GM21381 (cell line): ENCODE results near the gene GTPBP10.
"Not testable (repeated sequence)": the region's sequence is repeated elsewhere in the genome, so short reads cannot be mapped to it uniquely, and the experiment has no call there.

Experiments used
- ATAC-seq: cut with Tn5 transposase; IDR thresholded peaks from one replicate; pipeline ENCODE4 v1.9.1; 2021; ENCODE audit warnings: mild to moderate bottlenecking, moderate library complexity; ENCODE audit not compliant: unreplicated experiment

Gene GTPBP10

DNA sequence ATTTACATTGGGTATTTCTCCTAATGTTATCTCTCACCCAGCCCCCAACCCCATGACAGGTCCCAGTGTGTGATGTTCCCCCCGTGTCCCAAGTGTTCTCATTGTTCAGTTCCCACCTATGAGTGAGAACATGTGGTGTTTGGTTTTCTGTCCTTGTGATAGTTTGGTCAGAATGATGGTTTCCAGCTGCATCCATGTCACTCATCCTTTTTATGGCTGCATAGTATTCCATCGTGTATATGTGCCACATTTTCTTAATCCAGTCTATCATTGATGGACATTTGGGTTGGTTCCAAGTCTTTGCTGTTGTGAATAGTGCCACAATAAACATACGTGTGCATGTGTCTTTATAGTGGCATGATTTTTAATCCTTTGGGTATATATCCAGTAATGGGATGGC, 3.5 kb downstream of the GTPBP10 start:
- ATAC-seq, result not testable (repeated sequence)

DNA sequence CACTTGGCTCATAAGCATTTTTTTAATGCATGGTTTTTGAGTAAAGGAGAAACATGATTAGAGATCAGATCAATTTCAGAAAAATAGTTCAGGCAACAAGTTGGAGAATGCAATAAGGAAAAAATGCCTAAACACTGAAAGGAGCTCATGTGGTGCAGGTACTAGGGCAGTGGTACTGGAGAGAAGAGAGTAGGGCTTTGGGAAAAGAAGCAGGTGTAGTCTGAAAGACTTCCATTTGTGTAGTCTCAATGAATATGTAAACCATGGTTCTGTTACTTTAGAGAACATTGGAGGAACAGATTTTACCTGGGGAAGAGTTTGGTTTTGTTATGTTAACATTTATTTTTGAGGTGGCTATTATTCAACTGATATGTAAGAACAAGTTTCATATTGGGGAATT, 5.5 kb downstream of the GTPBP10 start:
- no peak for ATAC-seq

DNA sequence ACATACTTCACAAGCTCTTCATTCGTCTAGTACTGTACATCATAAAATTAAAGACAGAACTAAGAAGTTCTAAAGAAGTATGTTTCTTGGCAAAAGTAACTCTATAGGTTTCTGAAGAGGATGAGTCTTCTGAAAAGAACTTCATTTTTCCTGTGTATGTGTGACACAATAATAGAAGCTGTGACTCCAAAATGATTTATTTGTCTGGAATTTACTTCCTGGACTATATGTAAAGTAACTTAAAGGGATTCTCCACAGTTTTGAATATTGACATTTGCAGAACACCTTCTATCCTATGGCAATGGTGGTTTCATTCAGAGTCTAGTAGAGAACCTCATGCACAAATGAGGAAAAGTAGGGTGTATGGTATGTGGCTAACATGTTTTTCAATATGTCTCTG, 36.9 kb downstream of the GTPBP10 start:
- no peak for ATAC-seq

DNA sequence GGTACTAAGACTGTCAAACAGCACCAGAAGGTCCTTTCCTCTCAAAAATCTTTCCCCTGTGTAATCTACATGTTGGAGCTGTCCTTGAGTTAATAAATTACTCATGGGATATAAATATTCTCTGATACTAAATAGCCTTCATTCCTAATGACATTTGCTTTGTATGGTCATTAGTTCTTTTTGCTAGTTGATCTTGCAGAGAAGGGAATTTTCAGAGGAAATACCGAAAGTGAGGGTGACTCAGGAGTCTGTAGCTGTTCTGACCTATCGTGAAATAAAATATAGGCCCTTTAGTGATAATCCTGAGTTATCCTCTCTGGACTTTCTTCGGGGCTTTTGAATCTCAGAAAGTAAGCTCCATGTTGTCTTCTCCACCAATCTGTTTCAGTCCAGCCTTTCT, 37.3 kb downstream of the GTPBP10 start:
- ATAC-seq, result no peak

DNA sequence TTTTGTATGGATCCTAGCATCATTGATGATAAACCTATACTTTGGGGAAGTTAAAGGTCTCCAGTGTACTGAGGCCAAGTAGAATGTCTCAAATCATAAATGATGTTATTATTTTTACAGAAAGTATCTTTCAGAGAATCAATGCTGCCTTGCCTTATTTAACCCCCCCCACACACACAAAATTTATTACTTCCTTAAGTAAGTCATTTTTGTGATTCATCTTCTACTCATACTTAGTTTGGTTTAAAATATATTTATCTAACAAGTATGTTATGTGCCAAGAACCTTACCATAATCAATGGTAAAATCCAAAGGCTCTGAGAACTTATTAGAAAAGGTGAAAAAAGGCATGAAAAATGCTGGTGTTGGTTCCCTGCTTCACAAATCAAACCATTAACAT, 37.9 kb downstream of the GTPBP10 start:
- no peak for ATAC-seq

DNA sequence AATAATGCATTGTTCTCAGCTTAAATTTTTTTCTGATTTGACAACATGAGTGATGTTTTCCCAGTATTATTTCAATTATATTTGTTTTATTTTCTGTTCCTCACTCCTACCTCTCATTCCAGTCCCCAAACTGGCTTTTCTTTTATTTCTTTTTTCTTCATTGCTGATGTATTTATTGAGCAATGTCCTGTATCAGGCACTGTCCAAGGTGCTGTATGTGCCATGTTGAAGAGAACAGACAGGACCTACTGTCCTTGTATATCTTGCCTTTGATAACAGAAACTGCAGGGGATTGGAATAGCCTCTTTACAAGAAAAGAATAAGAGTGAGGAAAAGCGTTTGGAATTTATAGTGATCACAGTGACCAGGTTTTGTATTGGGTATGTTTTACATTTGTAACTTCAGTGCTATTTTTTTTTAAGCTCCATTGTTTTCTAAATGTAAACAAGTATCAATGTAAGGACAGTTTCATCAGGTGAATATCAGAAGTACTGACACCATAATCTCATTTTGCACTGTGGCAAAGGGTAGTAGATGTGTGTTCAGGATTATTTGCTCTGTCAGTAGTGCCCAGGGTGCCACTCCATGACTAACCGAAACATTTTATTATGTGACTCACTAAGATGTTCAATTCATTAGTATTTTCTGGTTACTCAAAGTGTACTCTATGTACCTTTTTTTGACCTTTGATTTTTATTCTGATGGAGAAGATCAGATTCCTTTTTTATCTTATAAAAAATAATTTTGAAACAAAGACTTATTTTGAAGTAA, 41.1 kb downstream of the GTPBP10 start:
- ATAC-seq, result no peak

DNA sequence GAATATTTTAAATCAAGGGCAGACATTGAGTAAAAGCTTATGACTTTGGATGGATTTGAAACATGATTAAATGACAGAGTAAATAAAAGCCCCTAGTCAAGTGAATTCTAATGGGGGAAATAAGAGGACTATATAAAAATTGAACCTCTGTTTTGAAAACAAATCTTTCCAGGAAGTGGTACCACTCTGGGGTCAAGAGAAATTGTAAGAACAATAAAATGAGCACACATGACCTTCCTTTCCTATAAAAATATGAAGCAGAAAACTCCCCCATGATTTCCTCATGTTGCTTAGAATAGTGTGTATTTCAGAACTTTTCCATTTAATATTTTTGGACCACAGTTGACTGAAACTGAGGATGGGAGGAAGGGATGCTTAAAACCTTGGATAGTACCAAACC, 44.4 kb downstream of the GTPBP10 start:
- ATAC-seq, result no peak

DNA sequence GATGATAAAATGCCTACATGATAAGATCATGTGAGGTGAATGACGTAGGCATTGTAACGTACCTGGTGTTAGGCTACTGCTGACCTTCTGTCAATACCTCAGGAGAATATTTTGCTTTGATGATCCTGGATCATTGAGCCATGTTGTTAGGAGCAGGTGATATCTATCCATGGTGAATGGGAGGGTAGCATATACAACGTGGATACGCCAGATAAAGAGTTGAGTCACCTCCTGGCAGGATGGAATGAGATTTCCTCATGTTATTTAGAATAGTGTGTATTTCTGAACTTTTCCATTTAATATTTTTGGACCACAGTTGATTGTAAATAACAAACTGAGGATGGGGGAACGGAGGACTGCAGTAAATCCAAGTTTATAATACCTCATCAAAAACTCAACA, 45.0 kb downstream of the GTPBP10 start:
- no peak for ATAC-seq

DNA sequence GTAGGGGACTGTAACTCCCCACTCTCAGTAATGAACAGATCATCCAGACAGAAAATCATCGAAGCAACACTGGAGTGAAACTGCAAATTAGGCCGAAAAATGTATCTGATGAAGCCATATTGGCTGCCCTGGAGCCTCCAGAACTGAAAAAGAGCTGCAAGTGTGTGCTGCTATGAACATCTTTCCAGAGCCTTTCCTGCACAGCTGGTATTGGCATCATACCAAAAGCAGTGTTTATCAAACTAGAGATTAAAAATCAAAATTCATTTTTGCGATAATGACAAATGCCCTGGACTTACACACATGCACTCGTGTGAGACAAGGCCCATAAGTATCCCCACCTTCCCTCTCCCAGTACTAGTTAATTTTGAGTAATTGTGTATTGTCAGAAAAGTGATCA, 49.9 kb downstream of the GTPBP10 start:
- ATAC-seq, result no peak

DNA sequence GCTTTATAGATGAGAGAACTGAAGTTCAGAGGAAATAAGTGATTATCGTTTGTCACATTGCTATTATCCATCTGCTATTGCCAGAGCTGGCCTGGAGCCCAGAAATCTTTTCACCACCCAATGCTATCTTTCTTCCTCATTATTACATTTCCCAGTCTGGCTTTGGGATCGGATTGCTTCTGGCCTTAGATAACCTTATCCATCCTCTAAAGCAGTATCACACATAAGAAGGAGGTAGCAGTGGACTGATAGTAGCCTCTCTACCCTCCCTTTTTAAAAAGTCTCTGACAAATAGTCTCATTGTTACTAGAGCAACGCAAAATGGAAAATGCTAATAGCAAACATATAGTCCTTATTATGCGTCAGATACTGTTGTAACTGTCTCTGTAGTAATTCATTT, 55.5 kb downstream of the GTPBP10 start:
- ATAC-seq, result no peak

DNA sequence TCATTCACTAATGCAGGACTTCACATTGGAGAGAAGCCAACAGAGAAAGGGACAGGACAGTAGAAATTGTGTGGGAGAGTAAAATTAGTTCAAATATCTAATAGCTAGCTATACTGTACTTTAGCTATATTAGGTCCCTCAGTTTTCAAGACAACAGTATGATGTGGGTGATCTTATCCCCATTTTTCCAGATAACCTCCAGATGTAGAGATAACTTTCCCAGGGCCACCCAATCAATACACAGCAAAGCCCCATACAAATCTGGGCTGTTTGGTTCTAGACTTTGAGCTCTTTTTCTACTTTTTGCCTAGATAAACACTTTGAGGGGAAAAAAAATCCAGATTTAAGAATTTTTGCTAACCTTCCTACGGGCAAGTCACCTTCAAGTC, 56.3 kb downstream of the GTPBP10 start:
- ATAC-seq, result no peak

DNA sequence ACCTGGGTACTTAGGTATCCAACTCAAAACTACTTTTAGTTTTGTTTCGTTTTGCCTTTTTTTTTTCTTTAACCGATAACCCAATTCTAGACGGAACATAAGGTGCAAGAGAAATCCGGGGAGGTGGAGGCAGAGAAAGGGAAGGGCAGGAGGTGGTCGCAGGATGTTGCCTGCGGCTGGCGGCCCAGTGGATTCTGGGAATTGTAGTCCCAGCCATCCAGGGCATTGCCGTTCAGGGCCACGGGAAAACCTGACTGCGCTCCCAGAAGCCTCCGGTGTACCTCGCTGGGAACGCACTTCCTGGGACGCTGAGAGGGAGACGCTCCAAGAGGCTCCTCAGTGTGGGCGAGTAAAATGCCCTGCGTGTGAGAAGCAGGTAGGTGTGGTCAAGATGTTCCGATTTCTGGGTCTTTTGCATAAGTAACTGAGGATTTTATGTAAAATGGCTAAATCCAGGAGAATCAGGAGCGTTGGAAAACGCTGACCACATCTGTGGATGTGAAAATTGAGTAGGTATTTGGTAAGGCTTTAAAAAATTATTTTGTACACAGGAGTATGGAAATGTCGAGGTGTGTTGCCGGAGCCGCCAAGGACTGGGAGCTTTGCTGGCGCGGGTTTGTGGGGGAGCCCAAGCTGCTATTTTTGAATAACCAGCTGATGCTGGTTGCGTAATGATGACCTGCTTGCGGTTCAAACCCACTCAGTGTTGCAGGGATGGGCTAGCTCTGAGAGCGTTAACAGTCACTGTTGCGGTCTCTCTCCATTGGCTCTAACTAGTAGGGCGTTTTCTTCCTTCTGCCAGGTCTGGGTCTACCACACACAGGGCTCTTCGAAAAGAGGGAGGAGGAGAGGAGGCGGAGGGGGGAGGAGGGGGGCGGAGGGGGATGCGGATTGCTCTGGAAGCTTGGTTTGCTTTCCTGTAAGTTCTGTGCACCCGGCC, 56.9 kb downstream of the GTPBP10 start, which contains the start of gene CLDN12:
Gene CLDN12 (plus strand): TSS at position 288 of the 940 bp plus-strand sequence. CDS start 9,216 bp downstream, outside the sequence.
- ATAC-seq, result peak; percentile 94

DNA sequence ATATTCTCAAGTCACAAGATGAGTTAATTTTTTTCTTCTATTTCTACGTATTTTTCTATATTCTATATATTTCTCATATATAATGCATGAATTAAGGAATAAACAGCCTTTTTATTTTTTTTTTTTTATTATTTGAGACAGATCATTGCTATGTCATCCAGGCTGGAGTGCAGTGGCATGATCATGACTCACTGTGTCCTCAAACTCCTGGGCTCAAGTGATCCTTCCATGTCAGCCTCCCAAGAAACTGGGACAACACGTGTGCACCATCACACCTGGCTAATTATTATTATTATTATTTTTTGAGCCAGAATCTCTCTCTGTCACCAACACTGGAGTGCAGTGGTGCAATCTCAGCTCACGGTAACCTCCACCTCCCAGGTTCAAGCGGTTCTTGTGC, 58.3 kb downstream of the GTPBP10 start:
- no peak for ATAC-seq

DNA sequence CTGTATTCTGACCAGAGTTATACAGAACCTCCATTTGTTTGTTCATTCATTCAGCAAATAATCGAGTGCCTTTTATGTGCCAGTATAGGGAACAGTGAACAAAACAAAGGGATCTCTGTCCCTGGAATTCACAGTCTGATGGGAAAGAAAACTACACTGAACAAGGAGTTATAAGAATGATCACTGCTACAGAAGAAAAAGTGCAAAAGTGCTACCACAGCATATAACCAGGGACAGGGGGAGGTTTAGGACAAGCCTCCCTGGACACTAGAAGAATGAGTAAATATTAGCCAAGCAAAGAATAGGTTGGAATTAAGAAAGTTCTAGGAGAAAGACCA, 60.9 kb downstream of the GTPBP10 start:
- ATAC-seq, result no peak

DNA sequence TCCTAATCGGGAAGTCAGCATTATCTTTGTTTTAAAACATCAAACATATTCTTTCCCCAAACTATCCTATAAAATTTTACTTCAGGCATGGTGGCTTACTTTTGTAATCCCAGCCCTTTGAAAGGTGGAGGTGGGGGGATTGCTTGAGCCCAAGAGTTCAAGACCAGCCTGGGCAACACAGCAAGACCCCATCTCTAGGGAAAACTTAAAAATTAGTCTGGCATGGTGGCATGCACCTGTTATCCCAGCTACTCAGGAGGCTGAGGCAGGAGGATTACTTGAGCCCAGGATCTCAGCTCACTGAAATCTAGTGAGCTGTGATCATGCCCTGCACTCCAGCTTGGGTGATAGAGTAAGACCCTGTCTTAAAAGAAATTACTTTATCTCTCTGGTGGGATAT, 61.6 kb downstream of the GTPBP10 start:
- ATAC-seq, result no peak

DNA sequence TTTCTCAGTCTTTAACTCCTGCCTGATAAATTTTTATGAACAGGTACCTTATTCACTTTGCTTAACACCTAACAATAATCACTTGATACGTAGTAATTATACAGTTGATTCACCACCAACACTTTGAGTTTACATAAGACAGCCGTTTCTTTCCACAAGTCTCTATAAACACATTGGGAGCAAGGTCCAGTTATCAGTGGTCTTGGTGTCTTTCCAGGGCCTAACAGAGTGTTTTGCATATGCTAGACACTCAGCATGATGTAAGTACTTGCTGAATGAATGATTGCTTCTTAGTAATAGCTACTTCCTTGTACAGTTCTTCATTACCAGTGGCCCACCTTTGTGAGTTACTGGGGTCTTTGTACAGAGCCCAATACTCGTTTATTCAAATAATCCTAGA, 63.2 kb downstream of the GTPBP10 start:
- ATAC-seq, result no peak

DNA sequence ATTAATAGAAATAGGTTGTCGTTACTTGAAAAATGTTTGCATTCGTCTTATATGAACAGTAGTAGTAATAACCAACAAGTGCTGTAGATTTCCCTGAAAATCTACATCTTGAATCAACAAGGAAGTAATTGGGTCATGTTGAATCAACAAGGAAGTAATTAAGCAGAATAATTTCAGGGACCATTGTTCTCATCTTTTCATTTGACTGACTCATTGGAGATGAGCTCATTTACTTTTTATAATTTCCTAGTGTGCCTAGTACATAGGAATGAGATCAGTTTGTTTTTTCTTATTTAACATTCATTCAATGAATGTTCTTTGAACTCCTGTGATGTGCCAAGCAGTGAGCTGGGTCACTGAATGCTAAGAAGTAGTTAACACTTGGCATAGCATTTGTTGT, 65.0 kb downstream of the GTPBP10 start:
- no peak for ATAC-seq

DNA sequence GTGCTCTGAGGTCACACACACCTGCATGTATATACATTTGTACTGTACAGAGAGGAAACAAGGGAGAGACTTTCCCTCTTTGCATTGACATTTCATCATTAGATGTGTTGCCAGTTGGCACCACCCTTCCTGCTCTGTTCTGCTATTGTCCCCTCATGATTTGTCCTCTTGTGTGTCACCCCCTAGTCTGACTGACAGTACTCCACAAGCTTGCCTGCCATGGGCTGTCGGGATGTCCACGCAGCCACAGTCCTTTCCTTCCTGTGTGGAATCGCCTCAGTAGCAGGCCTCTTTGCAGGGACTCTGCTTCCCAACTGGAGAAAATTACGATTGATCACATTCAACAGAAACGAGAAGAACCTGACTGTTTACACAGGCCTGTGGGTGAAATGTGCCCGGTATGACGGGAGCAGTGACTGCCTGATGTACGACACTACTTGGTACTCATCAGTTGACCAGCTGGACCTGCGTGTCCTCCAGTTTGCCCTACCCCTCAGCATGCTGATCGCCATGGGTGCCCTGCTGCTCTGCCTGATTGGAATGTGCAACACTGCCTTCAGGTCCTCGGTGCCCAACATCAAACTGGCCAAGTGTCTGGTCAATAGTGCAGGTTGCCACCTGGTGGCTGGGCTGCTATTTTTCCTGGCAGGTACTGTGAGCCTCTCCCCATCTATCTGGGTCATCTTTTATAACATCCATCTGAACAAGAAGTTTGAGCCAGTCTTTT, 66.1 kb downstream of the GTPBP10 start:
- no peak for ATAC-seq

DNA sequence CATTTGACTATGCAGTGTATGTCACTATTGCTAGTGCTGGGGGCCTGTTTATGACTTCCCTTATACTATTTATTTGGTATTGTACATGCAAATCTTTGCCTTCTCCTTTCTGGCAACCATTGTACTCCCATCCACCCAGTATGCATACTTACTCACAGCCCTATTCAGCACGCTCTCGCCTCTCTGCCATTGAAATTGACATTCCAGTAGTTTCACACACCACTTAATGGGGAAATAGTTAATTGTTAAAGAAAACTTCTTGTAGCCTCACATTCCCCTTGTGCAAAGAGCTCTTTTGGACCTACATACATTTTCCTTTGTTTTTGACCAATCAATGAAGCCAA, 66.6 kb downstream of the GTPBP10 start:
- ATAC-seq, result no peak

DNA sequence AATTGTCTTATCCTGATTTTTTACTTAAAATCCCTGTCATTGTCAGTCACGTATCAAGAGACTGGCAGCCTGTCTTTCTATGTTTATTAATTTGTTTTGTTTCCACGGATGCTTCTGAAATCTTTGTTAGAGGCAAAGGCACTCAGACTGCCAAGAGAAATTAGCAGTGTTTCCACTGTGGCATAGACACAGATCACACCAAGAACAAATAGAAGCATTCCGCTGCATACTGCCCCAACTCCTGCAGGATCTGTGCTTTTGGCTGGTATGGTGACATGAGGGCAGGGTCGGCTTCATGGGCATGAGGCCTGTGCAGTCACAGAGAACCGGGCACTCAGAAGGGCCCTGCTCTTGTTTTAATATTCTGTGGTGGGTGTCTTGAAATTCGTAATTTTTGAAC, 75.1 kb downstream of the GTPBP10 start:
- ATAC-seq, result no peak

DNA sequence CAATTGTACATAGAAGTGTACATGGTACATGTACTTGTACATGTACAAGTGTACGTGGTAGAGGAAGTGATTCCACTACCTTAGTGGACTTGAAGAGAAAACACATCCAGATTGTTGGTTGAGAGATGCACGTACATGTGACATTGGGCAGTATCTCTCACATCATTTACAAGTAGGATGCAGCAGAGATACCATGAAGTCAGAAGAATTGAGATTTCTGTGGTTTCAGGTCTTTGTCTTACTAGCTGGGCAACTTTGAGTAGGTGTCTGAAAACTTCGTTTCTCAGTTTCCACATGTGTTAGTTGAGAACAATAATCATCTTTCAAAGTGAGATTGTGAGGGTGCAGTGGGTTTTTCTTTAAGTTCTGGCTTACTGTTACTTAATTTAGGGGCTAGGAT, 78.2 kb downstream of the GTPBP10 start:
- peak; percentile 89 for ATAC-seq

DNA sequence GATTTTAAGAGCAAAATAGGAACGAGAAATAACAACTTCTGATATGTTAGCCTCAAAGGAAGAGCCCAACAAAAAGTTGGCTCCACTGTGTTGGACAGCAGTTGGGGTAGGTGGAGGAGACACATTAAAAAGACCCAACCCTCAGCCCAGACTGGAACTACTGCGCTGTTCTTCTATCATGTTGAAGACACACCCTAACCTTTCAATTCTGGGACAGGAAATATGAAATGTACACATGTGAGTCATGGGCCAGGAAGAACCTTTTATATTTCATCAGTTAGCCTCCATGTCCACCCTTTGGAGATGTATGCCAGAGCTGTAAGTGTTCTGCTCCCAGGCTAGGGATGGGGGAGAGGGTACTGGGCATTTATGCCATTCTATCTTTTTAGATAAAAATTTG, 78.9 kb downstream of the GTPBP10 start:
- ATAC-seq, result no peak
